SIG-M5 (cell line): ENCODE measurements around the gene GPR18.

Source experiments
- DNase-seq: peaks from one replicate; lab custom pipeline; 2025; lab: John Stamatoyannopoulos, UW

The GPR18 gene

DNA sequence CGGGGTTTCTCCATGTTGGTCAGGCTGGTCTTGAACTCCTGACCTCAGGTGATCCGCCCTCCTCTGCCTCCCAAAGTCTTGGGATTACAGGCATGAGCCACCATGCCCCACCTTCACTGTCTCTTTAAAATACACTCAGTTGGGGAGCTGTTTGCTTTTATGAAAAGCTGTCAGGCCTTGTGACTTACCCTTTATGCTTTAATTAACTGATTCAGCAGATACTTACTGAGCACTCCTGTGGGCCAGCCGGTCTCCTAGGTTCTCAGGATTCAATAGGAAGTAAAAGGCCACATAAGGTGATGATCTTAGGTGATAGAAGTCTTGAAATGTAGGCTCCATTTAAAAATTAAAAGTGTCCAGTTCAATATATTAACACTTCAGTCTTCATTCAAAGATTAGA, 50.0 kb downstream of the GPR18 start:
- DNase-seq, result no peak

DNA sequence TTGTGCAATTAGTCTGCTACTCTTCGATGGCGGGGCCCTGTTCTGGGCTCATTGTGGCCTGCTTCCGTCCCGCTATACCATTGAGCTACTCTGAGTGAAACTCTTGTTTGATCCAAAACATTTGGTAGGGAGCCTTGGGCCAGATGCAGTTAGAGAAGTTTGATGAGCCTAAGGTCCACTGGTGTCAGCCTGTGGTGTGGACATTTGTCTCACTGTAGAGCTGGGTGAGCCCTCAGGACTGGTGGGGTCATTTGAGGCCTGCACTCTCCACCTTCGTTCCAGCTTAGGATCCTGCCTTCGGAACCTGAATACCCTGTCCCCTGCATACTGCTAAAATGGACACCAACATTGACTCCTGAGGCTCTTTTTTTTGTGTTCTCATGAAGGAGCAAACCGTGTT, 50.7 kb downstream of the GPR18 start:
- no peak for DNase-seq

DNA sequence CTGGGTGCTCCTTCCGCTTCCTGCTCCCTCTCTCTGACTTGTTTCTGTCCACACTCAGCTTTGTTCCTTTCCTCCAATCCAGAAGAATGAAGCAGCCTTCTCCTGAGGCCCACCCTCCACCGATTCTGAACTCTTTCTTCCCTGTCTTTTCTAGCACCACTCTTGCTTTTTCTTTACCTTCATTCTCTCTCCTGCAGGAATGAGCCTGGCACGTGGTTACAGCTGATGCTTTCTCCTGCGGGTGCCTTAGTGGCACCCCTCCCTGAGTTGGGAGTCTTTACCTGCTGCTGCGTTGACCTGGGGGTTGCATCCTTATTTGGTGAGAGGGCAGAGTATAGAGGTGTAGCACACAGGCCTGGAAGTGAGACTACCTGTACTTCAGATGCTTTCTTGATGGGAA, 51.3 kb downstream of the GPR18 start:
- DNase-seq, result no peak

DNA sequence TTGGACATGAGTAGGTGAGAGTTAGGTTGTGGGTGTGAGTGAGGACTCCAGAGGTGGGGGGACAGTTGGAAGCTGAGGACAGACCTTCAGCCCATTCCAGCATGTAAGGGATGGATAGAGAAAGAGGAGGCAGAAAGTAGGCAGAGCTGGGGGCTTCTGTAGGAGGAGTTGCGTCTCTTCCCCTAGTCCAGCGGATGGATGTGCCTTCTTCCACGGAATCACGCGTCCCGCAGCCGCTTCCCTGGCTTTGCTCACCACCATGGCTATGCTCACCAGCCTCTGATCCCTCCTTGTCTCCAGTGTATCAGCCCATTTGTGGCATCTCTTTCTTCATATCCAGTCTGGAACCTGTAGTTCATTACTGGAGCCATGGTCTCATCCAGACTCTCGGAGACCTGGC, 52.0 kb downstream of the GPR18 start:
- no peak for DNase-seq

DNA sequence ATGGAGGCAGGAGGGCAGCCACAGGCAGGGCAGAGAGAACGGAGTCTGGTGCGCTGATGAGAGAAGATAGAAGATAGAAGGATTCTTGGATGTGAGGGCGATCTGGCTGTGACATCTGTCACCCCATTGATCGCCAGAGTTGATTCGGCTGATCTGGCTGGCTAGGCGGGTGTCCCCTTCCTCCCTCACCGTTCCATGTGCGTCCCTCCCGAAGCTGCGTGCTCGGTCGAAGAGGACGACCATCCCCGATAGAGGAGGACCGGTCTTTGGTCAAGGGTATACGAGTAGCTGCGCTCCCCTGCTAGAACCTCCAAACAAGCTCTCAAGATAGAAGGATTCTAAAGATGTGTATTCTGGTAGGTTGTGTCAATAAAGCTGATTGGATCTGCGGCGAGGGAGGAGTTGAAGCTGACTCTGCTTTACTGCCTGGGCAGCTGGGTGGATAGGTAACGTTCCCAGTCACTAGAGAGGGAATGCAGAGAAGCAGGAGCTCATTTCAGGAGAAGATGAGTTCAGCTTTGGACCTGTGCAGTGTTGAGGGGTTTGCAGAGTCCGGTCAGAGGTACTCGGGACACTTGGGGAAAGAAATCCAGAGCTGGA, 52.5 kb downstream of the GPR18 start:
- DNase-seq, result no peak
